ENCODE results near the gene WNT11. TPM values are rescaled to one million over a fixed set of nuclear protein-coding genes. Genes with fewer than 3 reads are reported as not detected.

Gene WNT11
- total RNA-seq, 2 donors from 2014 or later, result 0.53 to 0.62 TPM

GRCh38 chr11:76152741-76153570 lies 53.3 kb downstream of the WNT11 start:
- Histone ChIP-seq H3K4me3 (ENCODE audit: low read length) (peak overlapping the region; percentile 46), H3K27me3 (ENCODE audit: control insufficient read depth, insufficient read depth, low read length, poor library complexity, severe bottlenecking) (peaks cover 66% of the 10 kb centered on the region), H3K9ac (ENCODE audit: extremely low read depth, low read length, poor library complexity, severe bottlenecking) (no peak overlapping the region), H3K9me3 (ENCODE audit: control insufficient read depth, low read length) (no peaks in the 10 kb centered on the region), H3K27ac (ENCODE audit: low read depth, low read length) (no peak overlapping the region), H3K4me1 (ENCODE audit: control insufficient read depth, insufficient read depth, low read length) (peaks cover 6% of the 10 kb centered on the region), H3K36me3 (ENCODE audit: control insufficient read depth, insufficient read depth, low read length) (no peaks in the 10 kb centered on the region)
- Mint-ChIP-seq H3K4me1 (peaks cover 16% of the 10 kb centered on the region), H3K4me3 (peak overlapping the region; percentile 62), H3K27ac (no peak overlapping the region), H3K27me3 (ENCODE audit: insufficient read depth) (peaks cover 79% of the 10 kb centered on the region), H3K9me3 (no peaks in the 10 kb centered on the region), H3K36me3 (ENCODE audit: low read depth) (no peaks in the 10 kb centered on the region)
- TF ChIP-seq CTCF (conservative IDR thresholded peaks at IDR 0.05), result no peak
- peak; percentile 63 for DNase-seq
- 69 to 73% methylated on average over 9 to 12 of the region's 13 CpGs for WGBS, 2 experiments (ENCODE audit: insufficient coverage in 1 of 2, insufficient read length in 1 of 2)

- Histone ChIP-seq H3K36me3 (ENCODE audit: control insufficient read depth, insufficient read depth, low read length) (no peaks in the 10 kb centered on the region), H3K9ac (ENCODE audit: extremely low read depth, low read length, poor library complexity, severe bottlenecking) (no peak overlapping the region), H3K27ac (ENCODE audit: low read depth, low read length) (no peak overlapping the region), H3K9me3 (ENCODE audit: control insufficient read depth, low read length) (no peaks in the 10 kb centered on the region), H3K27me3 (ENCODE audit: control insufficient read depth, insufficient read depth, low read length, poor library complexity, severe bottlenecking) (peaks cover 71% of the 10 kb centered on the region), H3K4me1 (ENCODE audit: control insufficient read depth, insufficient read depth, low read length) (peaks cover 6% of the 10 kb centered on the region), H3K4me3 (ENCODE audit: low read length) (peak overlapping the region; percentile 46)
- H3K4me3 Mint-ChIP-seq, result peak overlapping the region; percentile 62
- WGBS, 2 experiments (ENCODE audit: insufficient coverage in 1 of 2, insufficient read length in 1 of 2), result 33 to 35% methylated on average over 16 to 27 of the region's 30 CpGs
- no peaks in the 10 kb centered on the region for H3K36me3 Mint-ChIP-seq (ENCODE audit: low read depth)
- peak; percentile 97 for DNase-seq
- TF ChIP-seq CTCF (conservative IDR thresholded peaks at IDR 0.05), result peak; percentile 98
- peaks cover 16% of the 10 kb centered on the region for H3K4me1 Mint-ChIP-seq
- peak overlapping the region; percentile 76 for H3K27ac Mint-ChIP-seq
- no peaks in the 10 kb centered on the region for H3K9me3 Mint-ChIP-seq
- H3K27me3 Mint-ChIP-seq (ENCODE audit: insufficient read depth), result peaks cover 79% of the 10 kb centered on the region
Observed at GRCh38 chr11:76152086-76152681, 54.1 kb downstream of the WNT11 start.

GRCh38 chr11:76151556-76152085 lies 54.7 kb downstream of the WNT11 start:
- Mint-ChIP-seq H3K27me3 (ENCODE audit: insufficient read depth) (peaks cover 82% of the 10 kb centered on the region), H3K9me3 (no peaks in the 10 kb centered on the region), H3K36me3 (ENCODE audit: low read depth) (no peaks in the 10 kb centered on the region), H3K4me1 (peaks cover 16% of the 10 kb centered on the region), H3K4me3 (no peak overlapping the region), H3K27ac (peak overlapping the region; percentile 76)
- Histone ChIP-seq H3K27ac (ENCODE audit: low read depth, low read length) (no peak overlapping the region), H3K4me3 (ENCODE audit: low read length) (no peak overlapping the region), H3K9ac (ENCODE audit: extremely low read depth, low read length, poor library complexity, severe bottlenecking) (no peak overlapping the region), H3K27me3 (ENCODE audit: control insufficient read depth, insufficient read depth, low read length, poor library complexity, severe bottlenecking) (peaks cover 76% of the 10 kb centered on the region), H3K36me3 (ENCODE audit: control insufficient read depth, insufficient read depth, low read length) (no peaks in the 10 kb centered on the region), H3K9me3 (ENCODE audit: control insufficient read depth, low read length) (no peaks in the 10 kb centered on the region), H3K4me1 (ENCODE audit: control insufficient read depth, insufficient read depth, low read length) (peaks cover 6% of the 10 kb centered on the region)
- DNase-seq, result no peak
- 80 to 83% methylated on average over 2 to 5 of the region's 5 CpGs for WGBS, 2 experiments (ENCODE audit: insufficient coverage in 1 of 2, insufficient read length in 1 of 2)
- no peak for TF ChIP-seq CTCF (conservative IDR thresholded peaks at IDR 0.05)

Data from endodermal cell (in vitro differentiated cells).